PC-3 (cell line): ENCODE results near the gene MKI67. TPM values are rescaled to one million over a fixed set of nuclear protein-coding genes. Genes with fewer than 3 reads are reported as not detected.

Experiments used
- ATAC-seq: fragments of 200-7000 bp; cut with Tn5 transposase; 2 replicates; pipeline ENCODE4 v1.9.1; 2020; ENCODE audit warnings: mild to moderate bottlenecking, moderate library complexity
- BruUV-seq: library from RNA; stranded (reverse); fragments of 400-500 nt; replicated peaks from 2 replicates; lab custom pipeline; 2021; lab: Mats Ljungman, UMichigan
- CTCF ChIA-PET: fragments of 300-600 bp; sonication (Branson Sonifier 250); formaldehyde crosslinking; loops from one replicate; lab custom pipeline; 2022; ENCODE audit warnings: antibody characterized with exemption; lab: Charles Lee
- POLR2A ChIA-PET: fragments of 300-600 bp; sonication (Branson Sonifier 250); formaldehyde crosslinking; loops from one replicate; lab custom pipeline; 2022; ENCODE audit warnings: antibody characterized with exemption; ENCODE audit not compliant: unreplicated experiment; lab: Charles Lee
- DNase-seq: peaks from one replicate; pipeline ENCODE4 v3.0.0-alpha.2; 2015
- H2AFZ ChIP-seq: fragments of 300-600 bp; sonication (generic); 2 replicates; pipeline ENCODE4 v1.6.0; 2016; ENCODE audit warnings: antibody characterized with exemption, low read length
- H3F3A ChIP-seq: fragments of 300-600 bp; sonication (generic); one replicate; pipeline ENCODE4 v1.6.0; 2017; ENCODE audit warnings: antibody characterized with exemption, low read length, control low read depth, mild to moderate bottlenecking; ENCODE audit not compliant: unreplicated experiment
- H3K27ac ChIP-seq: fragments of 300-600 bp; sonication (generic); 2 replicates; pipeline ENCODE4 v1.5.1; 2016; ENCODE audit warnings: mild to moderate bottlenecking, low read length
- H3K27me3 ChIP-seq: fragments of 300-600 bp; sonication (generic); 2 replicates; pipeline ENCODE4 v1.6.1; 2016; ENCODE audit warnings: low read length, mixed read lengths
- H3K36me3 ChIP-seq: fragments of 300-600 bp; sonication (generic); 2 replicates; pipeline ENCODE4 v1.6.1; 2016; ENCODE audit warnings: low read depth, mixed run types, low read length, mixed read lengths
- H3K4me1 ChIP-seq: fragments of 300-600 bp; sonication (generic); 2 replicates; pipeline ENCODE4 v1.5.1; 2016; ENCODE audit warnings: low read length; ENCODE audit not compliant: insufficient read depth
- H3K4me2 ChIP-seq: fragments of 300-600 bp; sonication (generic); 2 replicates; pipeline ENCODE4 v1.6.0; 2016; ENCODE audit warnings: low read length
- H3K4me3 ChIP-seq: fragments of 300-600 bp; sonication (generic); 2 replicates; pipeline ENCODE4 v1.5.1; 2016; ENCODE audit warnings: mild to moderate bottlenecking, low read length, mixed read lengths
- H3K79me2 ChIP-seq: fragments of 300-600 bp; sonication (generic); 2 replicates; pipeline ENCODE4 v1.6.1; 2017; ENCODE audit warnings: low read length, mixed read lengths
- H3K9ac ChIP-seq: fragments of 300-600 bp; sonication (generic); 2 replicates; pipeline ENCODE4 v1.6.0; 2016; ENCODE audit warnings: mild to moderate bottlenecking, low read length
- H3K9me2 ChIP-seq: fragments of 300-600 bp; sonication (generic); replicated peaks from 2 replicates; pipeline ENCODE4 v1.6.1; 2016; ENCODE audit warnings: mixed run types, low read length, mixed read lengths
- H3K9me3 ChIP-seq: fragments of 300-600 bp; sonication (generic); 2 replicates; pipeline ENCODE4 v1.6.1; 2016; ENCODE audit warnings: low read length, mixed read lengths
- H4K20me1 ChIP-seq: fragments of 300-600 bp; sonication (generic); 2 replicates; pipeline ENCODE4 v1.6.1; 2016; ENCODE audit warnings: low read length, mixed read lengths
- EZH2 ChIP-seq: fragments of 300-600 bp; sonication (generic); IDR thresholded peaks from one replicate; pipeline ENCODE4 v1.6.1; 2017; ENCODE audit warnings: antibody characterized with exemption, mild to moderate bottlenecking, low read length; ENCODE audit not compliant: unreplicated experiment
- EZH2phosphoT487 ChIP-seq: fragments of 300-600 bp; sonication (generic); IDR thresholded peaks from 2 replicates; pipeline ENCODE4 v1.6.1; 2018; ENCODE audit warnings: mild to moderate bottlenecking, antibody characterized with exemption, low read length, borderline replicate concordance
- intact Hi-C: fragments of 100-400 bp; cut with micrococcal nuclease; formaldehyde crosslinking; loops from 2 replicates; pipeline ENCODE4 v1.9.0; 2023
- total RNA-seq: library from RNA; depleted of rRNA; stranded (reverse); fragments of >200 nt; gene quantifications from 2 replicates; pipeline ENCODE4 v1.2.3, GENCODE V29; 2014
- TF ChIP-seq, protein P1 (sequence below): fragments of 300-600 bp; sonication (generic); conservative IDR thresholded peaks from 2 replicates; pipeline ENCODE4 v1.5.1; 2017; ENCODE audit warnings: antibody characterized with exemption, low read depth, mild to moderate bottlenecking, low read length

MKI67 gene
- total RNA-seq, 1 experiment from 2014 or later = 66.0 TPM

DNA sequence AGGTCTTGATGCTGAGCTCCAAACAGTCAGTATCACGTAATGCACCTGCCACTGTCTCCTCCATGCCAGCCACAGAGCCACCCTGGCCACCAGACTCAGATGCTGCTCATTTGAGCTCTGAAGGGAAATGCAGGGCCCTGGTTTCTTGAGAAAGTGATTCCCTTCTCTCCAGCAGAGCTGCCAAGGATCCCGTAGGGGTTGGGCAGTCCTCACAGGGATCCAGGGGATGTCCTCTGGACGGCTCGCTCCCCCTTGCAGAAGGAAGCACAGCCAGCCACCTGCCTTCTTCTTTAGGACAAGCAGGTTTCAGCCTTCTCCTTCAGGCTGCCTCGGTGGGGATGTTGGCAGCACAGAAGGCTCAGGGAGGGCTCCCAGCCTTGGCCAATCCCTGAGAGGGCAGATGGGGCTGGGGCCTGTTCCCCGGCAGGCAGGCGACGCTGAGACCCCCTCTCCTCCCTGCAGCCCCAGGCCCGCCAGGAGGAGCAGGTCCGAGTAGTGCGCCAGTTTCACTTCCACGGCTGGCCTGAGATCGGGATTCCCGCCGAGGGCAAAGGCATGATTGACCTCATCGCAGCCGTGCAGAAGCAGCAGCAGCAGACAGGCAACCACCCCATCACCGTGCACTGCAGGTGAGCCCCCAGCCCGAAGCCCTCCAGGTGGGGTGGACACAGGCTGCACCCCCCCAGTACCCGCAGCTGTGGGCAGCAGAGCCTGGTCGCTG is 48.9 kb downstream of the MKI67 start:
- no peak overlapping the region for H3K9ac ChIP-seq
- no peak overlapping the region for H3K4me2 ChIP-seq
- H3F3A ChIP-seq = no peaks in the 10 kb centered on the region
- no peaks in the 10 kb centered on the region for H3K4me1 ChIP-seq
- POLR2A ChIA-PET = no interaction called here
- TF ChIP-seq EZH2 (no peak), EZH2phosphoT487 (no peak)
- TF ChIP-seq, protein P1, sequence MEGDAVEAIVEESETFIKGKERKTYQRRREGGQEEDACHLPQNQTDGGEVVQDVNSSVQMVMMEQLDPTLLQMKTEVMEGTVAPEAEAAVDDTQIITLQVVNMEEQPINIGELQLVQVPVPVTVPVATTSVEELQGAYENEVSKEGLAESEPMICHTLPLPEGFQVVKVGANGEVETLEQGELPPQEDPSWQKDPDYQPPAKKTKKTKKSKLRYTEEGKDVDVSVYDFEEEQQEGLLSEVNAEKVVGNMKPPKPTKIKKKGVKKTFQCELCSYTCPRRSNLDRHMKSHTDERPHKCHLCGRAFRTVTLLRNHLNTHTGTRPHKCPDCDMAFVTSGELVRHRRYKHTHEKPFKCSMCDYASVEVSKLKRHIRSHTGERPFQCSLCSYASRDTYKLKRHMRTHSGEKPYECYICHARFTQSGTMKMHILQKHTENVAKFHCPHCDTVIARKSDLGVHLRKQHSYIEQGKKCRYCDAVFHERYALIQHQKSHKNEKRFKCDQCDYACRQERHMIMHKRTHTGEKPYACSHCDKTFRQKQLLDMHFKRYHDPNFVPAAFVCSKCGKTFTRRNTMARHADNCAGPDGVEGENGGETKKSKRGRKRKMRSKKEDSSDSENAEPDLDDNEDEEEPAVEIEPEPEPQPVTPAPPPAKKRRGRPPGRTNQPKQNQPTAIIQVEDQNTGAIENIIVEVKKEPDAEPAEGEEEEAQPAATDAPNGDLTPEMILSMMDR = no peak
- H2AFZ ChIP-seq = no peak overlapping the region
- no peak overlapping the region for H3K4me3 ChIP-seq
- ATAC-seq (no peak), DNase-seq (no peak)
- H3K27ac ChIP-seq = no peak overlapping the region
- no peaks in the 10 kb centered on the region for H3K9me2 ChIP-seq
- H3K79me2 ChIP-seq = no peaks in the 10 kb centered on the region
- H4K20me1 ChIP-seq = no peaks in the 10 kb centered on the region
- CTCF ChIA-PET = no interaction called here
- no TSS peak for BruUV-seq
- H3K9me3 ChIP-seq = no peaks in the 10 kb centered on the region
- no peaks in the 10 kb centered on the region for H3K36me3 ChIP-seq
- intact Hi-C loops = no loop called here
- H3K27me3 ChIP-seq = no peaks in the 10 kb centered on the region

DNA sequence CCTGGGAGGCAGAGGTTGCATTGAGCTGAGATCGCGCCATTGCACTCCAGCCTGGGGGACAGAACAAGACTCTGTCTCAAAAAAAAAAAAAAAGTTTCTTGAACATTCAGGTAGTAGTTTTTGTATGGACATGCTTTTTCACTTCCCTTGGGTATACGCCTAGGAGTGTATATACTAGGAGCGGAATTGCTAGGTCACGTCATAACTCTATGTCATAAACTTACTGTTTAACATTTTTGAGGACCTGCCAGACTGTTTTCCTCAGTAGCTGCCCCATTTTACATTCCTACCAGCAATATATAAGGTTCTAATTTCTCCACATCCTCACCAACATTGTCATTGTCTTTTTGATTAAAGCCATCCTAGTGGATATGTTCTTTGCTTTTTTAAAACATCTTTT is 51.6 kb downstream of the MKI67 start:
- Histone ChIP-seq H4K20me1 (no peaks in the 10 kb centered on the region), H2AFZ (no peak overlapping the region), H3K27me3 (no peaks in the 10 kb centered on the region), H3K9me3 (no peaks in the 10 kb centered on the region), H3F3A (no peaks in the 10 kb centered on the region), H3K36me3 (no peaks in the 10 kb centered on the region), H3K27ac (no peak overlapping the region), H3K4me2 (no peak overlapping the region), H3K4me3 (no peak overlapping the region), H3K79me2 (no peaks in the 10 kb centered on the region), H3K9me2 (no peaks in the 10 kb centered on the region), H3K4me1 (no peaks in the 10 kb centered on the region), H3K9ac (no peak overlapping the region)
- TF ChIP-seq, protein P1 = no peak
- TF ChIP-seq EZH2phosphoT487 (no peak), EZH2 (no peak)
- ATAC-seq (no peak), DNase-seq (no peak)
- intact Hi-C loops = no loop called here
- POLR2A ChIA-PET = no interaction called here
- CTCF ChIA-PET = no interaction called here
- BruUV-seq = no TSS peak

DNA sequence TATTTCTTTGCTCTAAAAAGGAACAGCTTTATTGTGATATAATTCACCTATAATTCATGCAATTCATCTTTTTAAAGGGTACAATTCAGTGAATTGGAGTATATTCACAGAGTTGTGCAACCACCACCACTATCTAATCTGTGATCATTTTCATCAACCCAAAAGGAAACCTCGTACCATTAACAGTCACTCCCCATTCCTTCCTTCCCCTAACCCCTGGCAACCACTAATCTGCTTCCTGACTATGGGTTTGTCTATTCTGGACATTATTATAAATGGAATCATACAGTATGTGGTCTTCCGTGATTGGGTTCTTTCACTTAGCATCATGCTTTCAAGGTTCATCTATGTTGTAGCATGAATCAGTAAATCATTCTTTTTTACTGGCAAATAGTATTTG is 52.3 kb downstream of the MKI67 start:
- ATAC-seq (no peak), DNase-seq (no peak)
- Histone ChIP-seq H3K79me2 (no peaks in the 10 kb centered on the region), H3K9ac (no peak overlapping the region), H3F3A (no peaks in the 10 kb centered on the region), H3K9me2 (no peaks in the 10 kb centered on the region), H3K36me3 (no peaks in the 10 kb centered on the region), H2AFZ (no peak overlapping the region), H3K4me3 (no peak overlapping the region), H3K27me3 (no peaks in the 10 kb centered on the region), H3K9me3 (no peaks in the 10 kb centered on the region), H4K20me1 (no peaks in the 10 kb centered on the region), H3K27ac (no peak overlapping the region), H3K4me1 (no peaks in the 10 kb centered on the region), H3K4me2 (no peak overlapping the region)
- TF ChIP-seq, protein P1 = no peak
- TF ChIP-seq EZH2 = no peak
- no peak for TF ChIP-seq EZH2phosphoT487
- ChIA-PET POLR2A (no interaction called here), CTCF (no interaction called here)
- intact Hi-C loops = no loop called here
- BruUV-seq = no TSS peak
